ENCODE results near the gene MRM2.

The MRM2 gene

GRCh38 chr7:2233926-2234325, 8.1 kb downstream of the MRM2 start:
- peak overlapping the region; percentile 68; the same call in 1 of the 2 replicates for H3K27ac ChIP-seq
- TF ChIP-seq ZFX (IDR thresholded peaks at IDR 0.05; ENCODE audit: borderline replicate concordance) (no peak), CTCF (IDR thresholded peaks at IDR 0.05) (no peak)

- peak within 1 kb of the TSS; percentile 68 for H3K27ac ChIP-seq
- no peak for TF ChIP-seq ZFX (IDR thresholded peaks at IDR 0.05; ENCODE audit: borderline replicate concordance)
- no peak for TF ChIP-seq CTCF (IDR thresholded peaks at IDR 0.05)
Observed at GRCh38 chr7:2232766-2233520, 9.1 kb downstream of the MRM2 start, which contains the start of gene MAD1L1. TSS of gene MAD1L1 (minus strand) at chr7:2232945. CDS start at chr7:2230133, 2,812 bp downstream.

GRCh38 chr7:2231992-2232765, 9.8 kb downstream of the MRM2 start:
- TF ChIP-seq CTCF (IDR thresholded peaks at IDR 0.05) (no peak), ZFX (IDR thresholded peaks at IDR 0.05; ENCODE audit: borderline replicate concordance) (no peak)
- H3K27ac ChIP-seq = peak overlapping the region; percentile 68

GRCh38 chr7:2230882-2231281, 11.1 kb downstream of the MRM2 start:
- H3K27ac ChIP-seq = no peak overlapping the region
- no peak for TF ChIP-seq CTCF (IDR thresholded peaks at IDR 0.05)
- no peak for TF ChIP-seq ZFX (IDR thresholded peaks at IDR 0.05; ENCODE audit: borderline replicate concordance)

GRCh38 chr7:2230226-2230625, 11.8 kb downstream of the MRM2 start:
- H3K27ac ChIP-seq = no peak overlapping the region
- TF ChIP-seq ZFX (IDR thresholded peaks at IDR 0.05; ENCODE audit: borderline replicate concordance) (no peak), CTCF (IDR thresholded peaks at IDR 0.05) (no peak)

GRCh38 chr7:2229467-2229866, 12.5 kb downstream of the MRM2 start:
- no peak overlapping the region for H3K27ac ChIP-seq
- TF ChIP-seq ZFX (IDR thresholded peaks at IDR 0.05; ENCODE audit: borderline replicate concordance) (no peak), CTCF (IDR thresholded peaks at IDR 0.05) (no peak)

GRCh38 chr7:2228921-2229320, 13.1 kb downstream of the MRM2 start:
- TF ChIP-seq ZFX (IDR thresholded peaks at IDR 0.05; ENCODE audit: borderline replicate concordance) (no peak), CTCF (IDR thresholded peaks at IDR 0.05) (no peak)
- no peak overlapping the region for H3K27ac ChIP-seq
